ENCODE data around the gene WDR31.

DNA sequence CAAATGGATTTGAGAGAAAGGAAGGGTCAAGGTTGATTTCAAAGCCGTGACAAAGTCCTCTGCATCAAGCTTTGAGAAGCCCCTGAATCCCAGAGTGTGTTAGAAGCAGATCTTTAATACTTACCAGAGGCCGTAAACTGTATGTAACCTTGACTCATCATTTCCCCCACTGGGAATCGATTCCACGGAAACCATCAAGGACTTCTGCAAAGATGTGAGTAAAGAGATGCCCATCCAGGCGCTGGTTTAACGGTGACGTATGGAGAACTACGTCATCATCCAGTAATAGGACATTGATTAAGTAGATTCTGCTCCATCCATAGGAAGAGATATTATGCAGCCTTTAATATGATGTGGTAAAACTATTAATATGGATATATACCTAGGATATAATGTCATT lies 38.5 kb downstream of the WDR31 start:
- TF ChIP-seq, protein P1, sequence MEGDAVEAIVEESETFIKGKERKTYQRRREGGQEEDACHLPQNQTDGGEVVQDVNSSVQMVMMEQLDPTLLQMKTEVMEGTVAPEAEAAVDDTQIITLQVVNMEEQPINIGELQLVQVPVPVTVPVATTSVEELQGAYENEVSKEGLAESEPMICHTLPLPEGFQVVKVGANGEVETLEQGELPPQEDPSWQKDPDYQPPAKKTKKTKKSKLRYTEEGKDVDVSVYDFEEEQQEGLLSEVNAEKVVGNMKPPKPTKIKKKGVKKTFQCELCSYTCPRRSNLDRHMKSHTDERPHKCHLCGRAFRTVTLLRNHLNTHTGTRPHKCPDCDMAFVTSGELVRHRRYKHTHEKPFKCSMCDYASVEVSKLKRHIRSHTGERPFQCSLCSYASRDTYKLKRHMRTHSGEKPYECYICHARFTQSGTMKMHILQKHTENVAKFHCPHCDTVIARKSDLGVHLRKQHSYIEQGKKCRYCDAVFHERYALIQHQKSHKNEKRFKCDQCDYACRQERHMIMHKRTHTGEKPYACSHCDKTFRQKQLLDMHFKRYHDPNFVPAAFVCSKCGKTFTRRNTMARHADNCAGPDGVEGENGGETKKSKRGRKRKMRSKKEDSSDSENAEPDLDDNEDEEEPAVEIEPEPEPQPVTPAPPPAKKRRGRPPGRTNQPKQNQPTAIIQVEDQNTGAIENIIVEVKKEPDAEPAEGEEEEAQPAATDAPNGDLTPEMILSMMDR (IDR thresholded peaks at IDR 0.05 in 8 of 11, conservative IDR thresholded peaks at IDR 0.05 in 3 of 11), result no peak
- TF ChIP-seq POLR2AphosphoS5 (IDR thresholded peaks at IDR 0.05), result no peak
